GM19099 (cell line): Measurements from ENCODE around the gene MGMT.

Experiments
- POLR2A ChIP-seq: IDR thresholded peaks from 3 replicates; pipeline ENCODE4 v1.6.1; 2011; ENCODE audit warnings: low read depth; ENCODE audit not compliant: insufficient read length; ENCODE audit errors: extremely low read depth

The MGMT gene

GRCh38 chr10:129717816-129718547 lies 250.9 kb downstream of the MGMT start:
- no peak for TF ChIP-seq POLR2A

GRCh38 chr10:129718548-129719414 lies 251.7 kb downstream of the MGMT start:
- no peak for TF ChIP-seq POLR2A

GRCh38 chr10:129719415-129719739 lies 252.3 kb downstream of the MGMT start:
- TF ChIP-seq POLR2A: no peak

- no peak for TF ChIP-seq POLR2A
These were observed 253.0 kb downstream of the MGMT start for GRCh38 chr10:129719889-129720590.

- no peak for TF ChIP-seq POLR2A
These were observed 258.0 kb downstream of the MGMT start for GRCh38 chr10:129725011-129725410.

- TF ChIP-seq POLR2A: no peak
These were observed 258.4 kb downstream of the MGMT start for GRCh38 chr10:129725482-129725881.

- TF ChIP-seq POLR2A: no peak
These were observed 259.0 kb downstream of the MGMT start for GRCh38 chr10:129725890-129726631.

- TF ChIP-seq POLR2A: no peak
These were observed 260.0 kb downstream of the MGMT start for GRCh38 chr10:129727071-129727470.

- TF ChIP-seq POLR2A: no peak
These were observed 260.5 kb downstream of the MGMT start for GRCh38 chr10:129727495-129727894.

- no peak for TF ChIP-seq POLR2A
These were observed 261.3 kb downstream of the MGMT start for GRCh38 chr10:129728246-129728820.

GRCh38 chr10:129728905-129729795 lies 262.1 kb downstream of the MGMT start:
- no peak for TF ChIP-seq POLR2A

- no peak for TF ChIP-seq POLR2A
These were observed 263.4 kb downstream of the MGMT start for GRCh38 chr10:129730272-129730992.

GRCh38 chr10:129730993-129731325 lies 263.9 kb downstream of the MGMT start:
- TF ChIP-seq POLR2A: no peak
